SK-N-SH (cell line): Measurements from ENCODE around the gene GPRC5C. TPM values are rescaled to one million over a fixed set of nuclear protein-coding genes. Genes with fewer than 3 reads are reported as not detected.

Source experiments
- CTCF ChIA-PET: fragments of 300-600, 350-600 bp; formaldehyde crosslinking; extraction: SDS; loops from one replicate; lab custom pipeline; 2021; lab: Yijun Ruan, JAX
- POLR2A ChIA-PET: fragments of 350-600 bp; sonication (Branson Sonifier 250); formaldehyde crosslinking; extraction: SDS; loops from one replicate; lab custom pipeline; 2020; ENCODE audit warnings: antibody characterized with exemption, inconsistent platforms; lab: Yijun Ruan, JAX
- DNase-seq: peaks from one replicate; pipeline ENCODE4 v3.0.0; 2012
- H2AFZ ChIP-seq: fragments of 200-600 bp; sonication (generic); 2 replicates; pipeline ENCODE4 v1.8.1; 2016; ENCODE audit warnings: antibody characterized with exemption, mild to moderate bottlenecking, low read depth
- H3F3A ChIP-seq: fragments of 200-600 bp; sonication (generic); replicated peaks from 2 replicates; pipeline ENCODE3; 2016; ENCODE audit warnings: antibody characterized with exemption, mild to moderate bottlenecking; ENCODE audit not compliant: insufficient read depth
- H3K27ac ChIP-seq, 2 experiments: fragments of 200-500 bp in 1 of 2; fragments of 200-600 bp in 1 of 2; sonication (Bioruptor generic) in 1 of 2; sonication (generic), shearing (Covaris generic) in 1 of 2; 2 replicates each; pipeline versions ENCODE4 v1.5.1 to v1.6.1; 2014 to 2016; ENCODE audit warnings: low read depth in 2 of 2, inconsistent platforms in 1 of 2, low read length in 1 of 2, mild to moderate bottlenecking in 1 of 2, mixed read lengths in 1 of 2
- H3K27me3 ChIP-seq: fragments of 200-600 bp; sonication (generic), shearing (Covaris generic); 2 replicates; pipeline ENCODE4 v1.6.1; 2016; ENCODE audit warnings: mixed run types; ENCODE audit not compliant: insufficient read depth
- H3K36me3 ChIP-seq, 2 experiments: fragments of 200-500 bp in 1 of 2; fragments of 200-600 bp in 1 of 2; sonication (Bioruptor generic) in 1 of 2; sonication (generic) in 1 of 2; replicated peaks in 1 of 2; 2 replicates each; pipeline versions ENCODE3 to v1.5.1; 2014 to 2016; ENCODE audit warnings: low read length in 1 of 2, mild to moderate bottlenecking in 1 of 2; ENCODE audit not compliant: insufficient read depth in 2 of 2, control insufficient read depth in 1 of 2
- H3K4me1 ChIP-seq, 2 experiments: fragments of 200-500 bp in 1 of 2; fragments of 200-600 bp in 1 of 2; sonication (Bioruptor generic) in 1 of 2; sonication (generic), shearing (Covaris generic) in 1 of 2; 2 replicates each; pipeline versions ENCODE4 v1.5.1 to v1.6.1; 2014 to 2016; ENCODE audit warnings: low read depth in 1 of 2, low read length in 1 of 2, mixed run types in 1 of 2; ENCODE audit not compliant: insufficient read depth in 2 of 2, control insufficient read depth in 1 of 2
- H3K4me2 ChIP-seq: fragments of 200-600 bp; sonication (generic), shearing (Covaris generic); 2 replicates; pipeline ENCODE4 v1.6.1; 2017; ENCODE audit warnings: mixed run types
- H3K4me3 ChIP-seq, 2 experiments: fragments of 200-500 bp in 1 of 2; fragments of 200-600 bp in 1 of 2; sonication (Bioruptor generic) in 1 of 2; sonication (generic), shearing (Covaris generic) in 1 of 2; 2 replicates each; pipeline versions ENCODE4 v1.5.1 to v1.8.1; 2014 to 2016; ENCODE audit warnings: low read depth in 2 of 2, inconsistent platforms in 1 of 2, low read length in 1 of 2, mild to moderate bottlenecking in 1 of 2, mixed read lengths in 1 of 2, moderate library complexity in 1 of 2
- H3K79me2 ChIP-seq: fragments of 200-600 bp; sonication (generic); 2 replicates; pipeline ENCODE4 v1.8.1; 2017; ENCODE audit warnings: mild to moderate bottlenecking; ENCODE audit not compliant: insufficient read depth
- H3K9ac ChIP-seq: fragments of 200-600 bp; sonication (generic); 2 replicates; pipeline ENCODE4 v1.6.1; 2017; ENCODE audit warnings: mixed run types
- H3K9me2 ChIP-seq: fragments of 200-600 bp; sonication (generic); 2 replicates; pipeline ENCODE4 v1.6.1; 2017; ENCODE audit warnings: mixed run types
- H3K9me3 ChIP-seq: fragments of 200-600 bp; sonication (generic); 2 replicates; pipeline ENCODE4 v1.6.1; 2017; ENCODE audit warnings: mixed run types, mild to moderate bottlenecking, moderate library complexity
- H4K20me1 ChIP-seq: fragments of 200-600 bp; sonication (generic); 2 replicates; pipeline ENCODE4 v1.6.1; 2017; ENCODE audit warnings: mild to moderate bottlenecking, mixed run types; ENCODE audit not compliant: insufficient read depth
- CTCF ChIP-seq: fragments of 200-600 bp; sonication (generic); IDR thresholded peaks from 2 replicates; pipeline ENCODE4 v1.6.1; 2017; ENCODE audit warnings: antibody characterized with exemption, mild to moderate bottlenecking, moderate library complexity
- ELF1 ChIP-seq: IDR thresholded peaks from 2 replicates; pipeline ENCODE4 v1.4.0; 2012
- EP300 ChIP-seq, 2 experiments: IDR thresholded peaks; 2 replicates each; pipeline versions ENCODE4 v1.4.0 to v1.6.1; 2012; ENCODE audit warnings: borderline replicate concordance in 1 of 2, low read depth in 1 of 2, low read length in 1 of 2
- FOSL2 ChIP-seq: IDR thresholded peaks from 2 replicates; pipeline ENCODE4 v1.4.0; 2012; ENCODE audit warnings: low read depth, mild to moderate bottlenecking, moderate library complexity, borderline replicate concordance
- GABPA ChIP-seq: IDR thresholded peaks from 2 replicates; pipeline ENCODE4 v1.4.0; 2012; ENCODE audit warnings: low read depth, mild to moderate bottlenecking
- IRF3 ChIP-seq: fragments of 150-350 bp; IDR thresholded peaks from 2 replicates; pipeline ENCODE4 v1.6.1; 2016; ENCODE audit warnings: mild to moderate bottlenecking, low read depth, low read length
- JUND ChIP-seq: IDR thresholded peaks from 2 replicates; pipeline ENCODE4 v1.4.0; 2012
- MAX ChIP-seq: IDR thresholded peaks from 2 replicates; pipeline ENCODE4 v1.4.0; 2012; ENCODE audit warnings: low read depth
- NFIC ChIP-seq: IDR thresholded peaks from 2 replicates; pipeline ENCODE4 v1.4.0; 2012; ENCODE audit warnings: borderline replicate concordance
- PBX3 ChIP-seq: IDR thresholded peaks from 2 replicates; pipeline ENCODE4; 2012
- RCOR1 ChIP-seq: fragments of 150-350 bp; IDR thresholded peaks from 2 replicates; pipeline ENCODE4 v1.6.1; 2017; ENCODE audit warnings: antibody characterized with exemption, low read length
- RFX5 ChIP-seq: IDR thresholded peaks from 2 replicates; pipeline ENCODE4 v1.6.1; 2012; ENCODE audit warnings: mild to moderate bottlenecking, improper control_type of control experiment, low read length
- RXRA ChIP-seq: IDR thresholded peaks from 2 replicates; pipeline ENCODE4 v1.4.0; 2012; ENCODE audit warnings: low read depth, mild to moderate bottlenecking, borderline replicate concordance
- SIN3A ChIP-seq: IDR thresholded peaks from 2 replicates; pipeline ENCODE4 v1.6.1; 2012; ENCODE audit warnings: low read depth, mild to moderate bottlenecking, low read length, moderate library complexity, borderline replicate concordance
- SMC3 ChIP-seq: IDR thresholded peaks from 2 replicates; pipeline ENCODE4 v1.6.1; 2012; ENCODE audit warnings: low read depth, low read length, improper control_type of control experiment
- TCF12 ChIP-seq: IDR thresholded peaks from 2 replicates; pipeline ENCODE4 v1.4.0; 2012
- TEAD4 ChIP-seq: IDR thresholded peaks from 2 replicates; pipeline ENCODE4 v1.4.0; 2012; ENCODE audit warnings: mild to moderate bottlenecking, borderline replicate concordance; ENCODE audit not compliant: insufficient read depth
- USF1 ChIP-seq: IDR thresholded peaks from 2 replicates; pipeline ENCODE4 v1.4.0; 2012; ENCODE audit warnings: low read depth, borderline replicate concordance
- USF2 ChIP-seq: fragments of 150-350 bp; IDR thresholded peaks from 2 replicates; pipeline ENCODE4 v1.6.1; 2017; ENCODE audit warnings: antibody characterized with exemption, low read length, low read depth, borderline replicate concordance
- YY1 ChIP-seq: IDR thresholded peaks from 2 replicates; pipeline ENCODE4 v1.4.0; 2012; ENCODE audit warnings: low read depth, mild to moderate bottlenecking
- ZBTB33 ChIP-seq: IDR thresholded peaks from 2 replicates; pipeline ENCODE4 v1.4.0; 2012; ENCODE audit warnings: low read depth, borderline replicate concordance
- WGBS: methylation state at CpG from one replicate; pipeline ENCODE4 v1.1.6; 2017; ENCODE audit warnings: low lambda C conversion rate; 5-methylcytosine and 5-hydroxymethylcytosine counted together
- polyA plus RNA-seq, 3 experiments: library from polyadenylated mRNA; depleted of rRNA; stranded (reverse); fragments of >200 nt; gene quantifications; 2 replicates each; pipeline ENCODE4 v1.2.3, GENCODE V29; 2012

GPRC5C gene
- polyA plus RNA-seq, 1 of the 3 experiments (the other 2 are of a cell fraction) = not detected

GRCh38 chr17:74481621-74482020, 49.7 kb downstream of the GPRC5C start:
- Histone ChIP-seq H3K27me3 (no peaks in the 10 kb centered on the region), H3K4me3 (no peak overlapping the region), H3K4me2 (no peak overlapping the region), H3K9me3 (no peaks in the 10 kb centered on the region), H3F3A (no peaks in the 10 kb centered on the region), H3K36me3 (no peaks in the 10 kb centered on the region), H3K27ac (no peak overlapping the region), H3K4me1 (no peaks in the 10 kb centered on the region), H3K79me2 (no peaks in the 10 kb centered on the region), H3K9ac (no peak overlapping the region), H3K9me2 (no peaks in the 10 kb centered on the region), H2AFZ (no peak overlapping the region), H4K20me1 (no peaks in the 10 kb centered on the region)
- ChIA-PET CTCF (interaction anchor here (0.7 to 15.8 kb wide), 6 partner anchors 9 to 207 kb away, joined by 3 to 122 read pairs (median 26); partner anchors contain the start of gene GPR142), POLR2A (no interaction called here)
- no peak for TF ChIP-seq MAX
- TF ChIP-seq TCF12 = no peak
- TF ChIP-seq USF2 = no peak
- no peak for TF ChIP-seq RFX5
- no peak for TF ChIP-seq EP300 (IDR thresholded peaks at IDR 0.05; ENCODE audit: borderline replicate concordance in 1 of 2, low read depth in 1 of 2, low read length in 1 of 2)
- TF ChIP-seq SIN3A = no peak
- no peak for TF ChIP-seq ELF1
- WGBS = 10% methylated on average over 7 of the region's 7 CpGs
- DNase-seq = no peak

- no peak overlapping the region for H3K4me3 ChIP-seq
- no peaks in the 10 kb centered on the region for H3F3A ChIP-seq
- POLR2A ChIA-PET = no interaction called here
- no peak overlapping the region for H3K9ac ChIP-seq
- CTCF ChIA-PET = interaction anchor here (0.8 to 11.0 kb wide), 6 partner anchors 9 to 118 kb away, joined by 3 to 61 read pairs (median 18); partner anchors contain the start of gene GPR142
- H3K9me2 ChIP-seq = no peaks in the 10 kb centered on the region
- H3K27me3 ChIP-seq = no peaks in the 10 kb centered on the region
- DNase-seq = peak; percentile 16
- no peak overlapping the region for H3K27ac ChIP-seq
- H4K20me1 ChIP-seq = no peaks in the 10 kb centered on the region
- WGBS = 8% methylated on average over 9 of the region's 9 CpGs
- no peak overlapping the region for H2AFZ ChIP-seq
- no peak overlapping the region for H3K4me2 ChIP-seq
- H3K79me2 ChIP-seq = no peaks in the 10 kb centered on the region
- H3K9me3 ChIP-seq = no peaks in the 10 kb centered on the region
- H3K4me1 ChIP-seq = no peaks in the 10 kb centered on the region
- H3K36me3 ChIP-seq = no peaks in the 10 kb centered on the region
- TF ChIP-seq PBX3 (no peak), FOSL2 (no peak), IRF3 (no peak), RFX5 (no peak), ZBTB33 (no peak), NFIC (no peak), RXRA (no peak), TEAD4 (no peak), USF1 (no peak), CTCF (no peak), YY1 (no peak), JUND (no peak), SMC3 (no peak), RCOR1 (no peak), GABPA (no peak)
Measured at GRCh38 chr17:74484066-74484465, 52.2 kb downstream of the GPRC5C start.
